ENCODE results near the gene RNF217. TPM values are rescaled to one million over a fixed set of nuclear protein-coding genes. Genes with fewer than 3 reads are reported as not detected.

RNF217 gene
- total and polyA plus RNA-seq, 4 donors = 5.0 to 79.5 (median 33.4) TPM

- DNase-seq = no peak
These were observed 81.8 kb downstream of the RNF217 start for GRCh38 chr6:125044066-125044465.

GRCh38 chr6:125044667-125045066 is 82.4 kb downstream of the RNF217 start:
- Histone ChIP-seq H3K4me3 (ENCODE audit: low read length in 2 of 2) (no peak overlapping the region), H3K9me3 (ENCODE audit: control insufficient read depth, low read length) (no peaks in the 10 kb centered on the region), H3K27me3 (ENCODE audit: control insufficient read depth in 1 of 2, insufficient read depth in 2 of 2, low read length in 1 of 2) (no peaks in the 10 kb centered on the region), H3K4me1 (ENCODE audit: control insufficient read depth in 1 of 2, insufficient read depth in 2 of 2, low read length in 2 of 2) (peaks cover 4% of the 10 kb centered on the region in 2 donors), H3K36me3 (ENCODE audit: control insufficient read depth in 1 of 2, insufficient read depth in 2 of 2, low read length in 1 of 2) (peaks cover 0 to 3% of the 10 kb centered on the region in 2 donors), H3K27ac (ENCODE audit: low read depth in 1 of 2, low read length in 2 of 2) (no peak overlapping the region)
- intact Hi-C loops (cut with DNase I) = no loop called here
- DNase-seq (no peak), ATAC-seq (ENCODE audit: low FRiP score) (no peak)
- 97% methylated on average over 2 of the region's 2 CpGs for WGBS, 2 donors

More at GRCh38 chr6:125044066-125044465, 81.8 kb downstream of the RNF217 start:
- peaks cover 0 to 3% of the 10 kb centered on the region in 2 donors for H3K36me3 ChIP-seq (ENCODE audit: control insufficient read depth in 1 of 2, insufficient read depth in 2 of 2, low read length in 1 of 2)
- H3K27ac ChIP-seq (ENCODE audit: low read depth in 1 of 2, low read length in 2 of 2) = no peak overlapping the region
- H3K27me3 ChIP-seq (ENCODE audit: control insufficient read depth in 1 of 2, insufficient read depth in 2 of 2, low read length in 1 of 2) = no peaks in the 10 kb centered on the region
- intact Hi-C loops (cut with DNase I) = no loop called here
- peaks cover 4% of the 10 kb centered on the region in 2 donors for H3K4me1 ChIP-seq (ENCODE audit: control insufficient read depth in 1 of 2, insufficient read depth in 2 of 2, low read length in 2 of 2)
- no peak for ATAC-seq (ENCODE audit: low FRiP score)
- H3K9me3 ChIP-seq (ENCODE audit: control insufficient read depth, low read length) = no peaks in the 10 kb centered on the region
- H3K4me3 ChIP-seq (ENCODE audit: low read length in 2 of 2) = no peak overlapping the region
- 58 to 69% methylated on average over 3 of the region's 3 CpGs for WGBS, 2 donors

GRCh38 chr6:125046107-125046925 is 84.1 kb downstream of the RNF217 start:
- H3K4me1 ChIP-seq (ENCODE audit: control insufficient read depth in 1 of 2, insufficient read depth in 2 of 2, low read length in 2 of 2) = peaks cover 4% of the 10 kb centered on the region in 2 donors
- intact Hi-C loops (cut with DNase I) = no loop called here
- H3K27ac ChIP-seq (ENCODE audit: low read depth in 1 of 2, low read length in 2 of 2) = no peak overlapping the region
- WGBS, 2 donors = 86 to 88% methylated on average over 7 of the region's 7 CpGs
- H3K9me3 ChIP-seq (ENCODE audit: control insufficient read depth, low read length) = no peaks in the 10 kb centered on the region
- ATAC-seq (ENCODE audit: low FRiP score) (peak; percentile 29), DNase-seq (no peak)
- peaks cover 0 to 3% of the 10 kb centered on the region in 2 donors for H3K36me3 ChIP-seq (ENCODE audit: control insufficient read depth in 1 of 2, insufficient read depth in 2 of 2, low read length in 1 of 2)
- no peak overlapping the region for H3K4me3 ChIP-seq (ENCODE audit: low read length in 2 of 2)
- no peaks in the 10 kb centered on the region for H3K27me3 ChIP-seq (ENCODE audit: control insufficient read depth in 1 of 2, insufficient read depth in 2 of 2, low read length in 1 of 2)

GRCh38 chr6:125048274-125048673 is 86.0 kb downstream of the RNF217 start:
- H3K4me3 ChIP-seq (ENCODE audit: low read length in 2 of 2) = no peak overlapping the region
- H3K4me1 ChIP-seq (ENCODE audit: control insufficient read depth in 1 of 2, insufficient read depth in 2 of 2, low read length in 2 of 2) = peaks cover 3 to 4% of the 10 kb centered on the region in 2 donors
- intact Hi-C loops (cut with DNase I) = no loop called here
- no peaks in the 10 kb centered on the region for H3K9me3 ChIP-seq (ENCODE audit: control insufficient read depth, low read length)
- H3K36me3 ChIP-seq (ENCODE audit: control insufficient read depth in 1 of 2, insufficient read depth in 2 of 2, low read length in 1 of 2) = peaks cover 0 to 3% of the 10 kb centered on the region in 2 donors
- no peak overlapping the region for H3K27ac ChIP-seq (ENCODE audit: low read depth in 1 of 2, low read length in 2 of 2)
- no peaks in the 10 kb centered on the region for H3K27me3 ChIP-seq (ENCODE audit: control insufficient read depth in 1 of 2, insufficient read depth in 2 of 2, low read length in 1 of 2)
- DNase-seq = no peak
- 45 to 55% methylated on average over 2 of the region's 2 CpGs for WGBS, 2 donors
- no peak for ATAC-seq (ENCODE audit: low FRiP score)

GRCh38 chr6:125050663-125051318 is 88.6 kb downstream of the RNF217 start:
- WGBS, 2 donors = 11 to 18% methylated on average over 4 of the region's 4 CpGs
- no peak for ATAC-seq (ENCODE audit: low FRiP score)
- H3K27ac ChIP-seq (ENCODE audit: low read depth in 1 of 2, low read length in 2 of 2) = no peak overlapping the region
- peaks cover 2 to 3% of the 10 kb centered on the region in 2 donors for H3K4me1 ChIP-seq (ENCODE audit: control insufficient read depth in 1 of 2, insufficient read depth in 2 of 2, low read length in 2 of 2)
- no peaks in the 10 kb centered on the region for H3K27me3 ChIP-seq (ENCODE audit: control insufficient read depth in 1 of 2, insufficient read depth in 2 of 2, low read length in 1 of 2)
- no peak overlapping the region for H3K4me3 ChIP-seq (ENCODE audit: low read length in 2 of 2)
- intact Hi-C loops (cut with DNase I) = no loop called here
- H3K9me3 ChIP-seq (ENCODE audit: control insufficient read depth, low read length) = no peaks in the 10 kb centered on the region
- no peak for DNase-seq
- H3K36me3 ChIP-seq (ENCODE audit: control insufficient read depth in 1 of 2, insufficient read depth in 2 of 2, low read length in 1 of 2) = no peaks in the 10 kb centered on the region

- Histone ChIP-seq H3K27ac (ENCODE audit: low read depth in 1 of 2, low read length in 2 of 2) (no peak overlapping the region), H3K4me3 (ENCODE audit: low read length in 2 of 2) (no peak overlapping the region), H3K27me3 (ENCODE audit: control insufficient read depth in 1 of 2, insufficient read depth in 2 of 2, low read length in 1 of 2) (no peaks in the 10 kb centered on the region), H3K9me3 (ENCODE audit: control insufficient read depth, low read length) (no peaks in the 10 kb centered on the region), H3K4me1 (ENCODE audit: control insufficient read depth in 1 of 2, insufficient read depth in 2 of 2, low read length in 2 of 2) (peaks cover 2 to 3% of the 10 kb centered on the region in 2 donors), H3K36me3 (ENCODE audit: control insufficient read depth in 1 of 2, insufficient read depth in 2 of 2, low read length in 1 of 2) (no peaks in the 10 kb centered on the region)
- DNase-seq (no peak), ATAC-seq (ENCODE audit: low FRiP score) (no peak)
- 95 to 97% methylated on average over 2 of the region's 2 CpGs for WGBS, 2 donors
- intact Hi-C loops (cut with DNase I) = no loop called here
These were observed 91.6 kb downstream of the RNF217 start for GRCh38 chr6:125053809-125054208.

GRCh38 chr6:125054331-125054730 is 92.1 kb downstream of the RNF217 start:
- intact Hi-C loops (cut with DNase I) = no loop called here
- ATAC-seq (ENCODE audit: low FRiP score) (no peak), DNase-seq (no peak)
- no peaks in the 10 kb centered on the region for H3K36me3 ChIP-seq (ENCODE audit: control insufficient read depth in 1 of 2, insufficient read depth in 2 of 2, low read length in 1 of 2)
- no peak overlapping the region for H3K27ac ChIP-seq (ENCODE audit: low read depth in 1 of 2, low read length in 2 of 2)
- no peaks in the 10 kb centered on the region for H3K27me3 ChIP-seq (ENCODE audit: control insufficient read depth in 1 of 2, insufficient read depth in 2 of 2, low read length in 1 of 2)
- peaks cover 2 to 3% of the 10 kb centered on the region in 2 donors for H3K4me1 ChIP-seq (ENCODE audit: control insufficient read depth in 1 of 2, insufficient read depth in 2 of 2, low read length in 2 of 2)
- H3K9me3 ChIP-seq (ENCODE audit: control insufficient read depth, low read length) = no peaks in the 10 kb centered on the region
- 95% methylated on average over 2 of the region's 2 CpGs for WGBS, 2 donors
- no peak overlapping the region for H3K4me3 ChIP-seq (ENCODE audit: low read length in 2 of 2)

GRCh38 chr6:125057392-125058246 is 95.4 kb downstream of the RNF217 start:
- no peaks in the 10 kb centered on the region for H3K27me3 ChIP-seq (ENCODE audit: control insufficient read depth in 1 of 2, insufficient read depth in 2 of 2, low read length in 1 of 2)
- intact Hi-C loops (cut with DNase I) = no loop called here
- peaks cover 0 to 3% of the 10 kb centered on the region in 2 donors for H3K4me1 ChIP-seq (ENCODE audit: control insufficient read depth in 1 of 2, insufficient read depth in 2 of 2, low read length in 2 of 2)
- no peak overlapping the region for H3K4me3 ChIP-seq (ENCODE audit: low read length in 2 of 2)
- DNase-seq (no peak), ATAC-seq (ENCODE audit: low FRiP score) (no peak)
- no peaks in the 10 kb centered on the region for H3K36me3 ChIP-seq (ENCODE audit: control insufficient read depth in 1 of 2, insufficient read depth in 2 of 2, low read length in 1 of 2)
- 59 to 61% methylated on average over 5 of the region's 5 CpGs for WGBS, 2 donors
- H3K27ac ChIP-seq (ENCODE audit: low read depth in 1 of 2, low read length in 2 of 2) = peak overlapping the region in 1 of 2 donors; percentile 57
- no peaks in the 10 kb centered on the region for H3K9me3 ChIP-seq (ENCODE audit: control insufficient read depth, low read length)
